Globus pallidus (tissue), 1 donor: Measurements from ENCODE around the gene SMAD7.

Source experiments
- DNase-seq: peaks from one replicate; pipeline ENCODE4 v3.0.0-alpha.2; 2015; ENCODE audit warnings: low spot score

The SMAD7 gene

DNA sequence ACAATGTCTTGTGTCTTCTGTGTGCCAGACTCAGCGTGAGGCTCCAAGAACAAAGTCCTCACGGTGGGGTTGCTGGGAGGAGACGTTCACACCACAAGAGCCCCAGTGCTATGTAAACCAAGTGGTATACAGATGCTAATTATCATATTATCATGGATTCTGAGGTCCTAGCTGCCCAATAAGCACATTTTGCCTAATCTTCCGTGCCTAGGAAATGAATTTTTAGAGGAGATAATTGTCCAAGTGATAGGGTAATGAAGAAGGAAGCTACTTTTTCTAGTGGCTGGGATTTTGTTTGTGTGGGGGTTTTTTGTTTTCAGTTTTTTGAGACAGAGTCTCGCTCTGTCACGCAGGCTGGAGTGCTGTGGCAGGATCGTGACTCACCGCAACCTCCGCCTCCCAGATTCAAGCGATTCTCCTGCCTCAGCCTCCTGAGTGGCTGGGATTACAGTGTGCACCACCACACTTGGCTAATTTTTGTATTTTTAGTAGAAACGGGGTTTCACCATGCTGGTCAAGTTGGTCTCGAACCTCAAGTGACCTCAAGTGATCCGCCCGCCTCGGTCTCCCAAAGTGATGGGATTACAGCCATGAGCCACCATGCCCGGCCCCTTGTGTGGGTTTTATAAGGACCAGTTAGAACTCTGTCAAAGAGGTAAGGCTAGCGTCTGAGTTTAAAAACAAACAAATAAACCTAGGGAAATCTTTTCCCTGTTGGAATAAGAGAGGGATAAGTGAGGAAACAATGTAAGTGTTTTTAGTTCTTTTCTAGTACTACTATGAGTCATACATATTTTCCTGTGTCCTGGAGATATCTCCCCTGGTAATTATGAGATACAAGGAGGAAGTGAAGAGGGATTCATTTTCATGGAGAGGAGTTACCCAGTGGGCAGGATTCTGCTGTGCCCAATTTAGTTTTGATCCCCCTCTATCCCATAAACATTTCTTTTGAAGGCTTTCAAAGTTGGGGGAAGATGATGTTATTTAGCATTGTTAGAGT lies 9.5 kb upstream of the SMAD7 start:
- no peak for DNase-seq

DNA sequence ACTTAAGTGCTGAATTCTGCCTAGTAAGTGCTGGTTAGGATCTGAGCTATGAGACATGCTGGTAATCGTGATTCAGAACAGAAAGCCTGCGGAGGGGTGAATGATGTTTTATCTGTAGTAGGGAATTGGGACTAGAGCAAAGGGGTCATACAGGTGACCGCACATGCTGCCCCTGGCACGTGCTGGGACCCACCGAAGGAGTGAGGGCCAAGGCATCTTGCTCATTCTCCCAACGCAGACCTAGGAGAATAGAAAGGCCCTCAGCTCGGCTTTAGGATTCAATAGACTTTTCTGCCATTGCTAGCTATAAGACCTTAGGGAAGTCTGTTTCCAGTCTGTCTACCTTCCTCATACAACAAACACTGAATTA lies 8.8 kb upstream of the SMAD7 start:
- DNase-seq, result no peak

DNA sequence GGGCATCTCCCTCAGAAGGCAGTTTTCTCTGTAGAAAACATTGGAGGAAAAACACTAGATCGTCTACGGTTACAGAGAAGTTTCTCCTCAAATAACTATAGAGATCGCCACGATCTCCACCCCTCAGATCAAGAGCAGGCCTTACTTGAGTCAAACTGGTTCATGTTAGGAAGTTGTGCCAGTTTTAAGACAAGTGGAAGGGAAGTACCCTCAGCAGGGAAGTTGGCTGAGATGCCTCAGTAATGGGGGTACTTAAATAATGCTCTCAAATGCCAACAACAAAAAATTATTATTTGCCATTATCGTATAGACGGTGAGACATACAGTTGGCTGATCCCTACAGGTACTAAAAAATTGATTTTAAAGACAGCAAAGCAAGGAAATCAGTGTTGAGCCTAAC lies 8.2 kb upstream of the SMAD7 start:
- no peak for DNase-seq

DNA sequence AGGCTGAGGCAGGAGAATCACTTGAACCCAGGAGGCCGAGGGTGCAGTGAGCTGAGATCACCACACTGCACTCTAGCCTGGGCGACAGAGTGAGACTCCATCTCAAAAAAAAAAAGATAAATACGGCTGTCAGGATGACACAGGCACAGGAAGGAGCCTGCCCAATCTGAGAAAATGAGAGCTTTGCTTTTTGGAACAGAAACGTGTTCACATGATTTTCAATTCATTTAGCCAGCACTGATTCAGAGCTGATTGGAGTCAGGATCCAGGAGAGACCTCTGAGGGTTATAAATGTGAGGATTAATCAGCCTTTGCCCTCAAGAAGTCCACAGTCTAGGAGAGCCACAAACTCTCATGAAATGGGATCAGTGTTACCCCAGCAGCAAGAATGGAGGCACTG lies 6.9 kb upstream of the SMAD7 start:
- DNase-seq, result no peak

DNA sequence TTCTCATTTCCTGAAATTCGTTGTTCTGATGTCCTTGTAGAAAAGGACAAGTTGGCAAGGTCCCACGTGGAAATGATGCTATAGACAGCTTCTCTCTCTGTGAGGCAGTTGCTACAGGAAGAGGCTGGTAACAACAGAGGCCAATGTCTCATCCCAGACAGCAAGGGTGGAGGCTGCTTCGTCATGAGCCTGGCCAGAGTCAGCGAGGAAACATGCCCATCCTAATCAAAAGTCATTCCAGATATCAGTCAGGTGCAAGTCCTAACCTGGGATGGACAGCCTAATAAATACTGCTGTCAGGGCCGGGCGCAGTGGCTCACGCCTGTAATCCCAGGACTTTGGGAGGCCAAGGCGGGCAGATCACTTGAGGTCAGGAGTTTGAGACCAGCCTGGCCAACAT lies 6.4 kb upstream of the SMAD7 start:
- DNase-seq, result no peak

DNA sequence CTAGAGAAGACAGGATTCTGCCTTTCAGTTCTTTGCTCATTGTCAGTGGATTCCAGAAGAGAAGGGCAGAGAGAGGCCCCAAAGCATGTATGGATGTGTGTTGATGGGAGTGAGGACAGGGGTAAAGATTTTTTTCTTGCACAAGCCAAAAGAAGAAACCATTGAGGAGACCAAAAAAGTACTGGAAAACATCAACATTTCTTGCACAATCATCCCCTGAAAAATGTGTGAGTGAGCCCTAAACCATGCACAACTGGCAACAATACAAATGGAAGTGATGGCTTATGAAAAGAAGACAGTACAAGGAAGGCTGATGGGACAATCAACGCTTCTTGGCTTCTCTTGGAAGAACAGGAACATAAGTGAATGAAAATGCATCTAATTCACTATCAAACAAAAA lies 5.6 kb upstream of the SMAD7 start:
- DNase-seq, result no peak

DNA sequence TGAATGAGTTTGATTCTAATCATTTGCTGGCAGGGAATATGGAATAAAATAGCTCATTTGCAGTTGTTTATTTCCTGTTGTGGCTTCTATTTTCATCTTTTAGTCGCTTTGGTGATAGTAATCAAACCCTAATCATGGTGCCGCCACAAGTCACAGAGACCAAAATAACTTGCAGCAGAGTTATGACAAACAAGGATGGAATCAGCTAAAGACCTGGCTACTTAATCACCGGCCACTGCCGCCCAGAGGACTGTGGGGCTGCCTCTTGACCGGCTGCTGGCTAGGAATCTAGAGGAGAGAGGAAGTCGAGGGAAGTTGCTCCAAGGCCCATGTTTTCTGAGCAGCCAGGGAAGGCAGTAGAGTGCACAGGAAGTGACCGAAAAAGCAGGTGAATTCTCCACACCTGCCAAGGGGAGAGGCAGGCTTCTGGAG lies 5.1 kb upstream of the SMAD7 start:
- DNase-seq, result no peak

DNA sequence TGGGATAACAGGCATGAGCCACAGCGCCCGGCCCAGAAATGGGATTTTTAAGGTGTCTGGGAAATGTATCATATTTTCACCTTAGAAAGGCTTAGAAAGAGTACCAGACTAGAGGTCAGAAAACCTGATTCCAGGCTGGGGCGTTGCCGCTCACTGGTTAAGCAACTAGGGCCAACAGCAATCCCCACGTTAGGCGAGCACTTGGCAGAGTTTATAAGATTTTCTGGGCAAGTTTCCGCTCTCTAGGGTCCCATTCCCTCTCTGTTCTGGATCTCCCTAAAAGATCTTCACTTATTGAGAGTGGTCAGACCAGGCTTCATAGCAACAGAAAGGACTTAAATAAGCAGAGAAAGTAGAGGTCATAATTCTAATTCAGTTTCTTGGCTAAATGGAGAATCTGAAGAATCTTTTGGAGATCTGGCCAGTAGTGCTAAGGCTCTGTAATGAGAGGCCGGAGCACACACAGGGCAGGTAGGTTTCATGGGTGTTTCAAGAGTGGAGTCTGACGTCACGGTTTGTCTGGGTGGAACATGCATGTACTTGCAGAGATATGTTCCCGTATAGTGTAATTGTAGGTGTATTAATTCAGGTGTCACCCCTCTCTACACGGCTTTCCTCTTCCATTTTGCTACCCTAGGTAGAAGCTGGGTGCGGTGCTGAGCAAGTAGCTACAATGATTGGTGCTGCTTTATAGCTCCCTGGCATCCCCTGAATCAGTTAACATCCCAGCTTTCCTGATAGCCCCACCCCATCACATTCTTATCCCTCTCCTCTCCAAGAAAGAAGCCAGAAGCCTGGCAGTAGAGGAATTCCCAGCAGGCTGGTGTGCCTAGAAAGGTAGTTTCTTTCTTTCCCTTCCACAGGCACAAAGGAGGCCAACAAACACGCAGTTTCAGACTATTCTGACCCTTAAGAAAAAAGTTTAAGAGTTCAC lies 4.4 kb upstream of the SMAD7 start:
- no peak for DNase-seq

DNA sequence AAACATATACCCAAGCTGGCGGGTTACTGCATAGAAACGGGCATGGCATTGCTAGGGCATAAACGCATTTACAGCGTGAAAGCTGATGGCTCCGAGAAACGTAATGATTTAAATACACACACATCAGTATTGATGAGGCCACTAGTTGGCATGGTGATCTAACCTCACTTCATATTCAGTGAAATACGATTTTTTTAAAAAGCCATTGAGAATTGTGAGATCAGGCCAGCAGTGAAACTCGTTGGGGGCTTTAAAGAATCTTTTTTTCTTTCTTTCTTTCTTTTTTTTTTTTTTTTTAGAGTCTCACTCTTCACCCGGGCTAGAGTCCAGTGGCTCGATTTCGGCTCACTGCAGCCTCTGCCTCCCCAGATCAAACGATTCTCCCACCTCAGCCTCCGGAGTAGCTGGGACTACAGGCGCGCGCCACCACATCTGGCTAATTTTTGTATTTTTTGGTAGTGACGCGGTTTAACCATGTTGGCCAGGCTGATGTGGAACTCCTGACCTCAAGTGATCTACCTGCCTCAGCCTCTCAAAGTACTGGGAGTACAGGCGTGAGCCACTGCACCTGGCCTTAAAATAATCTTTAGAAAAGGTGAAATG lies 2.4 kb upstream of the SMAD7 start:
- DNase-seq, result no peak

DNA sequence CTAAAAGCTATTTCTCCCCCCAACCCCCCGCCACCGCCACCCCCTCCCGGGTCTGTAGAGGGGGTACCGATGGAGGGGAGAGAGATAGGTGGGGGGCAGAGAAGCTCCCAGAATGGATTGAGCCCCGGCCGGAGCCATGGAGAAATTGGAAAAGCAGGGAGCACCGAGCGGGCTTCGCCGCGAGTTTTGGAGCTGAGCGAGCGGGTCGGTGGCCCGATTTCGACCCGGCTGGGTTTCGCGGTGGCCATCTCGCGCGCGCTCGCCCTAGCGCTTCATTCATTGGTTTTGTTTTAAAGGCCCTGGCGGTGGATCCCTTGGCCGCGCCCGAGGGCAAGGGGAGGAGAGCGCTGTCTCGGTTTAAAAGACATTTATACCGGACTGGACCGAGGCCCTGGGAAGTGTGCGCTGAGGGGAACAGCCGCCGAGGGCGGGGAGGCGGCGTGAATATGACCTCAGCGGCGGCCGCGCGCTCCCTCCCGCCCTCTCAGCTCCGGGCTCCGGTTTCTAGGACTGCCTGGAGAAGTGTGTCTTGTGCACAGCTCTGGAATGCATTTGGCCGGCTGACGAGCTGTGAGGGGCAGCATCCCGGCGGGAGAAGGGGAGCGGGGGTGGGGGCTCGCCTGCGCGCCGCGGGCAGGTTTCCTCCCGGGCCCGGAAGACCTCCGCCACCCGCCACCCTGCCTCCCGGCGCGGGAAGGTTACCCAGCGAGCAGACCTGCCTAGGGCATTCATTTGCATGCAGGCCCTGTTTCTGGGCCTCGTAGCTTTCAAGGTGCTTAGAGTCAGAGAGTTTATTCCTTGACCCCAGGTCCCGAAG lies 1.7 kb upstream of the SMAD7 start:
- peak; percentile 80 for DNase-seq

DNA sequence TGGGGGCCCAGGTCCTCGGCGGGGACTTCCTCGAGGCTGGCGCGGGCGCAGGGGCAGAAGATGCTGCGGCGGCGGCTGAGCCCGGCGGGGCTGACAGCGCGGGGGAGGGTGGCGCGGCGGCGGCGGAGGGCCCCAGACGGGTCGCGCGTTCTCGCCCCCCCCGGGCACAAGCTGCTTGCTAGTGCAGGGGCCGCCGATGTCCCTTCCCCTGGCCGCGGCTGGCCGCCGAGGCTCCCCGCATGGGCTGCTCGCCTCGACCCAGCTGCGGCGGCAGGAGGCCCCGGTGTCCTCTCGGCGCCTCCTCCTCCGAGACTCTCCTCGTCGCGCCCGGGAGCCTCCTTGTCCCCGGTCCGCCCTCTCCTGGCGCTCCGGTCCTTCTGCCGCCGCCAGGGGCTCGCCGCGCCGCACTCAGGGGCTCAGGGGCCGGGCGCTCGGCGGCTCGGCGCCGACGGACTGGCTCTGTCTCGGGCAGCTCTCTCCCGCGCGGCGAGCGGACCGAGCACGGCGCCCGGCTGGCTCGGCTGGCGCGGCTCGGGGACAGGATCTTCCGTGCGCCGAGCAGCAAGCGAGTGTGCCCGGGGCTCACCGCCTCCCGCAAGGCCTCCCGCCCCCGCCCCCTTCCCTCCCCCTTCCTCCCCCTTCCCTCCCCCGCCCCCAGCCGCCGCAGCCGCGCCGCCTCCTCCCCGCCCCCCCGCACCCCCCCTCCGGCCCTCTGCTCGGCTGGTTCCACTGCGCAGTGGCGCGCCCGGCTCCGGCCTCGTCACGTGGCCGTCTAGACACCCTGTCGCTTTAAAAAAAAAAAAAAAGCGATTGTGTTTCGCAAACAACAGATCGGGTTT lies 902 bp upstream of the SMAD7 start:
- DNase-seq, result peak; percentile 88

DNA sequence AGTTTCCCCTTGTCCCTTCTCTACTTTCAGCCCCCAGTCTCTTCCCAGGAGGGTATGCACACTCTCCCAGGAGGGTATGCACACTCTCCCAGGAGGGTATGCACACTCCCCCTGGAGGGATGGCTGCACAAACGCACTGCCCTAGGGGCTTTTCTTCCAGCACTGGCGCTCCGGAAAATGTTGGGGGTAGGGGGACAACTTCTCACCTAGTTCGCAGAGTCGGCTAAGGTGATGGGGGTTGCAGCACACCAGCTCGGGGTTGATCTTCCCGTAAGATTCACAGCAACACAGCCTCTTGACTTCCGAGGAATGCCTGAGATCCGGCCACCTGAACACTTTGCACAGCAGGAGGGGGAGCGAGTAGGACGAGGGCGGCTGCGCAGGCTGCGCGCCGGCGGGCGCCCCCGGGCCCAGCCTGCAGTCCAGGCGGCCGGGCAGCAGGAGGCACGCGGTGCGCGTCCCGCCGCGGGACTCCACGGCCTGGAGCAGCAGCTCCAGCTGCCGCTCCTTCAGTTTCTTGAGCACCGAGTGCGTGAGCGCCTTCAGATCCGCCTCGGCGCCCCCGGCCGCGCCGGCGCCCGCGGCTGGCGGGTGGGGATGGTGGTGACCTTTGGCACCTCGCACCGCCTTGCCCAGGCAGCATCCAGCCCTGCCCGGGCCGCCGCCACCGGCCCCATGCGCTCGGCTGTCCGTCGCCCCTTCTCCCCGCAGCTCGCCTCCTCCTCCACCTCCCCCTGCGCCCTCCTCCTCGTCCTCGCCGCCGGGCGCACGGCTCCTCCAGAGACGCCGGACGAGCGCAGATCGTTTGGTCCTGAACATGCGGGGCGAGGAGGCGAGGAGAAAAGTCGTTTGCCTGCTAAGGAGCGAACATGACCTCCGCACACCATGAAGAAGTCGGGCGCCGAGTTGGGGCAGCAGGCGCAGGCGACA lies 894 bp downstream of the SMAD7 start:
- DNase-seq, result no peak

DNA sequence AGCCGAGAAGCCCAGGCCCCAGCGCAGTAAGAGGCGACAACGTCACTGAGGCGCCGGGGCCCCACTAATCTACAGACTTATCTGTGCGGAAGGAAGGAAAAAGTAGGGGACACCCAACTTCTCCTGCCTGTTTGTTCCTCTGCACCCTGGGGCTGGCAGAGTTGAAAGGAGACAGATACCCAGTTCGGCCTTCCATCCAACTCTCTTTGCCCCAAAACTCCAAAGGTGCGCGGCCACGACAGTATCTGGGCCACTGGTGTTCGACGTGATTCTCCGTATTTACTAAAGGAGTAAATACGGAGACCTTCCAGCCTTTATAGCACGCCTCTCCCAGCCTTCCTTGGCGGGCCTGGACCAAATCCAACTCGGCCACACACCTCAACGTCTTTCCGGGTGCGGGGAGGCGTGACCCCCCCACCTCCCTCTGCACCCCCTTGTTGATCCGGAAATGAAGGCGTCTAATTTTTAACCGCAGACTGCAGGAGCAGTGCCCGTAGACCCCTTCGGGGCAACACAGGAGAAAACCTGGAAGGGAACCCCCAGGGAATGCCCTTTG lies 1.6 kb downstream of the SMAD7 start:
- DNase-seq, result peak; percentile 66

DNA sequence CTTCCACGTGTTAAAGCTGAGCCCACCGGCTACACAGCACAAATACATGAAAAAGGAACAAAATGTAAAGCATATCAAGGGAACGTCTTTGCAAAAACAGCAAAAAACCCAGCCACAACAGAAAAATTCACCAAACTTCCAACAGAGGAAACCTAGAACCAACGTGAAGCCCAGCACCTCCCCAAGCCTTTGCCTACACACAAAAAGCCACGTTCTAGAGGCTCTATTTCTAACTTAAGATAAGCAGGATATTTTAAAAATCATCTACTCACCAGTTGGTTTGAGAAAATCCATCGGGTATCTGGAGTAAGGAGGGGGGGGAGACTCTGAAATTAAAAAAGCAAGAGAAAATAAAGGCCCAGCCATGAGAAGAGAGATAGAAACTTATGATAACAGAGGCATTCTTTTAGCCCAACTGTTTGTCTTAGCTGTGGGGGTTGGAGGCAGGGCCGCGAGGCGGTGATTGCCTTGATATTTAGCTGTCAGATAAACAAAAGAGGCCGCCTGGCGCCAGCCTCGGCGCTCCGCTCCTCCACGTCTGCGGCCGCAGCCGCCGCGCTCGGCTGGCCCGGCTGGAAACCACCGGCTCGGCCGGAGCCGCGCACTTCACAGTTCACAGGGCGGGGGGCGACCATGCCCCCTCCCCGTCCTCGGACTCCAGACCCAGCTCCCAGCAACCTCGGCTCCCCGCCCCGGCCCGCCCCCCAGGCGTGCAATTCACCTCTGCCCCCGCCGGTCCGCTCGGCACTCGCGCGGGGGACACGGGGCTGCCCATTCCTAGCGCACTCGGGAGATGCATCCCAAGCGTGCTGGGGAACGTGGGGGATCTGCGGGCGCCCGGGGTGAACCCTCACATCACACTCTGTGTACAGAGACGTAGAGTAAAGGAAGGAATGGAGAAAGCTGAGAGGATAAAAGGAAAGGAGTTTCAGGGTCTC lies 2.4 kb downstream of the SMAD7 start:
- peak; percentile 79 for DNase-seq

DNA sequence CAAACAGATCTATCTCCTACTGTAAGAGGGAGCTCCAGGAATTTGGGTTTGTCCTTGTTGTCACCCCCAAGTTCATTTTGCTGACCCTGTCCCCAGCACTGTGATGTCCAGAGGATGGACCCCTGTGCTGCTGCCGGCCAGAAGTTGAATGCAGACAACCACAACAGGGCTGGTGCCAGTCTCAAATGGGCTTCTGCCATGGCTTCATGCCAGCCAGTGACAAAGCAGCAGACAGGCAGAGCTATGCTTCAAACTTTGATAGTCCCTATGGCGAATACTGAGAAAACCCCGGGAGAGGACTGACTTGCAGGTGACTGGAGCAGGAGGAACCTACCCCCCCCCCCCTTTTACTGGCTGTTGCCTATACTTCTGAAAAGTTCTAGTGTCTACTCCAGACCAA lies 3.2 kb downstream of the SMAD7 start:
- DNase-seq, result peak; percentile 80

DNA sequence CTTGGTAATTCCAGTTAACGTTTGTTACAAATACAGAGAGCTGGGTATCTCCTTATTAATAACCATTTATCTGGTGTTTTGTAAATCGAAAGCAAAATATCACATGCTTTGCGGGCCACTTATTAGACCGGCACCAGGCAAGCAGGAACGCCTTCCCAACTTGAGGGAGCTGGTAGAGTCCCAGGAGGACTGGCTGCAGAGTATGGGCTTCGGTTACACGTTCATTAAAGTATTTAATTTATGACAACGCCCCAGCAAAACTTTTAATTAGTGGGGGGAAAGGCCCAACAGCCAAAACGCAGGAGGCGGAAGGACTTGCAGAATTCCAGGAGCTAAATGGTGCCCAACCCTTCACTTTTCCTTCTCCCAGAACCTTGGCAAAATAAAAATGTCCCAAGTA lies 3.7 kb downstream of the SMAD7 start:
- DNase-seq, result no peak

DNA sequence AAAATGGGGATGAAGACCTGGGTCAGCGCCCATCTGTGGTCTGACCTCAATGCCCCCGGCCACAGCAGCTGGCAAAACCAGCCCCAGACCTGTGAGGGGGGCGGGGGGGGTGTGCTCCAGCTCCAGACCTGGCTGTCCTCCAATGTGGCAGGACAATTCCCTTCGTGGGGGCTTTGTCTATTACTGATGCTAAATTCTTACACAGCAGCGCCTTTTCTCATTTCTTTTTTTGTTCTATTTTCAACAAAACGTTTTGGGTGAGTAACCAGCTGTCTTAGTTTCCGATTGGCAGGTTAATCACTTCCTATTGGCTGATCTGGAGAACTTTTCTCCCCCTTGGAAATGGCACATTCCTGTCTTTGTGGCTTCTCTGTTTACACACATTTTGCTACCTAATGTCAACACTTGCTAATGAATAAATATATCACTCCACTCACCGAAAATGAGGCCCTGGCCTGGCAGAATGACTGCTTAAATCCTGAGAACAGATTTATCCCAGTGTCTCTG lies 4.4 kb downstream of the SMAD7 start:
- DNase-seq, result no peak

DNA sequence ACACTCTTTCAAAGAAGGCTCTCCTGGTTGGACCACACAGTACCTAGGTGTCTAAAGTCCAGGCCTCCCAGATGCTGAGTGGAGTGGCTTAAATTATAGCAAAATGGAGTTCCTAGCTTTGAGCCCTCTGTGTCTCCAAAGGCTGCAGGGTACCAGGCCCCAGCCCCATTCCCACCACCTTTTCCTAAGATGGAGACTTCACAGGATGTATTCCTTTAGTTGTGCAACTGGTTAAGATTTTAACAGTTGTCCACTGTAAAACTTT lies 4.9 kb downstream of the SMAD7 start:
- DNase-seq, result no peak
